Activated T-cell treated with anti-CD3 and anti-CD28 coated beads, Interleukin-2, amount 50 U/mL, for 4 hours (primary cell): ENCODE results near the gene PRAME. TPM values are rescaled to one million over a fixed set of nuclear protein-coding genes. Genes with fewer than 3 reads are reported as not detected.
A peak's percentile ranks its signal among the peaks of the same experiment; 100 is the strongest.
"Not testable (repeated sequence)": the region's sequence is repeated elsewhere in the genome, so short reads cannot be mapped to it uniquely, and the experiment has no call there.

Experiments
- ATAC-seq, 2 donors: fragments of 200-7000 bp; cut with Tn5 transposase; one replicate each; pipeline ENCODE4 v1.10.0; 2021
- DNase-seq: peaks from one replicate; pipeline ENCODE4 v3.0.0-alpha.2; 2020
- H3K27me3 Mint-ChIP-seq: one replicate; pipeline ENCODE4 v1.8.0; 2021; ENCODE audit warnings: low read depth, mixed read lengths
- H3K36me3 Mint-ChIP-seq: one replicate; pipeline ENCODE4 v1.8.0; 2022; ENCODE audit warnings: mixed read lengths; ENCODE audit not compliant: insufficient read depth
- H3K4me1 Mint-ChIP-seq: one replicate; pipeline ENCODE4 v1.8.0; 2021; ENCODE audit warnings: low read depth, mixed read lengths
- H3K4me3 Mint-ChIP-seq: one replicate; pipeline ENCODE4 v1.8.0; 2021; ENCODE audit warnings: mild to moderate bottlenecking, moderate library complexity, mixed read lengths
- H3K9me3 Mint-ChIP-seq: one replicate; pipeline ENCODE4 v1.8.0; 2021; ENCODE audit warnings: mixed read lengths
- total RNA-seq, 3 donors: library from RNA; stranded (reverse); gene quantifications; one replicate each; pipeline ENCODE4 v1.2.1, GENCODE V29; 2021

The PRAME gene
- total RNA-seq, 3 donors from 2014 or later = 0.95 to 1.3 (median 1.2) TPM

DNA sequence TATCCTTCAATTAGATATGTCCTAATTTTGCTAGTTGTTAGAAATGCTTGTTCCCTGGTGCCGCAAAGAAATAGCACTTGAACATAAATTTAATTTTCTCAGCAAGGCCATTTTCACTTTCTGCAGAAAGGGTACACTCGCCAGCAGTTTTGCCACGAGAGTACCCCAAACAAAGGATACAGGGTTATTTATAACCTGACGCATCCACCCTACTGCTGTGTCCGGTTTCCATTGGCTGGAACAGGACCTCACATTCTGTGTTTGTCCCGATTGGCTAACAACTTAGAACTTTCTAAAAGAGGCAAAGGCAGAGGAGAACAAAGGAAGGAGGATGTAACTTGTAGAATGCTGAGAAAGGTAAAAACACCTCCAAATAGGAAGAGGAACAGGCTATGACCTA is 49.2 kb downstream of the PRAME start:
- H3K9me3 Mint-ChIP-seq, H3K27me3 Mint-ChIP-seq, H3K36me3 Mint-ChIP-seq, DNase-seq, H3K4me1 Mint-ChIP-seq, ATAC-seq, H3K4me3 Mint-ChIP-seq: not testable (repeated sequence)

DNA sequence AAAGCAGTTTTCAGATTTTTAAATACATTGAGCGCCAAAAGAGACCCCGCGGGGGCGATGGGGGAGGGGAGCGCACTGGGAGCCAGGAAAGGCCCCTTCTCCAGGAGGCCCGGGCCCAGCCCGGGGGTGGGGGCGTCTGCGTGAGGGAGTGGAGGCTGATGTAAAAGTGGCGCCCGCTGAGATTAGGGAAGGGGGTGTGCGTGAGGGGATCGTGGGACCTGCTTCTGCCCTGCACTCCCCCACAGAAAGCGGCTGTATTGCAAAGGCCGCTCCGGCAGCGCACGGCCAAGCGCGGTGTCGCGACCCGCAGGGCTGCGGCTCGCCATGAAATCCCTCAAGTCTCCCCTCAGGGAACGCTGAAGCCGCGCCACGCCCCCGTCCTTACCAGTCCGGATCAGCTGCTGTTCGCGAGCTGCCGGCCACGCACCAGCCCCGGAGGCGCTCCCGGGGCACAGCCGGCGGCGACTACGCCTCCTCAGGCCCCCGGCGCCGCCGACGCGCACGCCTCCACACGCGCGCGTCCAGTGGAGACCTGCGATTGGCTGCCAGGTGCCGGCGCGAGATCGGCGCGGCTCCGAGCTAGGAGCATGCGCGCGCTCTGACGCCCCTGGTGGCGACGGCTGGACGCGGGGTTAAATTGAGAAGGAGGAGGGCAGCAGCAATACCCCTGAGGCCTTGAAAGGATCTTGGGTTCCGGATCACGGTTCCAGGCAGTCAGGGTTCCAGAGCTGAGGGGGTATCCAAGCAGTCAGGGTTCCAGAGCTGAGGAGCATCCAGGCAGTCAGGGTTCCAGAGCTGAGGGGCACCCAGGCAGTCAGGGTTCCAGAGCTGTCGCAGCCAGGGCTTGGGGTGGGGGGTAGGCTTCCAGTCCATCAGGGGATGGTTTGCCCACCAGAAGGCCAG is 50.5 kb downstream of the PRAME start, which contains the start of gene ZNF280B:
ZNF280B (minus strand) TSS at position 469 of the 903 bp plus-strand sequence. CDS start 19,344 bp downstream, outside the sequence.
- Mint-ChIP-seq H3K4me3 (peak within 1 kb of the TSS; percentile 81), H3K9me3 (no peaks in the 10 kb centered on the region), H3K36me3 (peaks cover 16% of the 10 kb centered on the region), H3K4me1 (peaks cover 8% of the 10 kb centered on the region), H3K27me3 (peaks cover 5% of the 10 kb centered on the region)
- peak; percentile 97 to 98 for ATAC-seq
- DNase-seq = peak; percentile 74

DNA sequence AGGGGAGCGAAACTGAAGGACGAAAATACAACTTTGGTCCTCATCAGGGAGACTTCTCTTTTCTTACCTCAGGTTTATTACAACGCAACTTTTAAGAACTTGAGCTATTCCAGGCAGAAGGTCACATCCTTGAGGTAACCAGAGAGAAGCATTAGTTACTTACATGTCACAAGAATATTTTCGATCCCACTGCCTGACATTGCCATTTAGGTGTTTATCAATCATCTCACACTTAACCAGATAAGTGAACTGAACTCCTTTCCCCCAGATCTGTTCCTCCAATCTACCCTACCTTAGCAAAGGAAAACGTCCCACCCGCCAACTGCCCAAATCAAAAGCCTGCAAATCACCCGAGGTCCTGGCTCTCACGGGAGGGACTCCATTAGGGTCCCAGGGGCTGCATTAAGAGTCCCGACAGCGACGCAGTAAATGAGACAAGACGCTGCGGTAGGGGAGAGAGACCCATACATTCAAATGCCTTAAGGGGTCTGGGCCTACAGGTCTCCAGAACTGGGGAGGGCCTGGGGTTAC is 51.3 kb downstream of the PRAME start:
- peaks cover 5% of the 10 kb centered on the region for H3K27me3 Mint-ChIP-seq
- H3K4me1 Mint-ChIP-seq = peaks cover 8% of the 10 kb centered on the region
- ATAC-seq (peak; percentile 4 to 10), DNase-seq (no peak)
- H3K9me3 Mint-ChIP-seq = no peaks in the 10 kb centered on the region
- H3K36me3 Mint-ChIP-seq = peaks cover 18% of the 10 kb centered on the region
- peak overlapping the region; percentile 81 for H3K4me3 Mint-ChIP-seq

GRCh38 chr22:22506736-22507135 is 52.3 kb downstream of the PRAME start:
- H3K4me3 Mint-ChIP-seq = peak overlapping the region; percentile 25
- no peaks in the 10 kb centered on the region for H3K9me3 Mint-ChIP-seq
- peaks cover 8% of the 10 kb centered on the region for H3K4me1 Mint-ChIP-seq
- DNase-seq (no peak), ATAC-seq (no peak)
- peaks cover 20% of the 10 kb centered on the region for H3K36me3 Mint-ChIP-seq
- no peaks in the 10 kb centered on the region for H3K27me3 Mint-ChIP-seq

GRCh38 chr22:22498267-22498666 is 60.8 kb downstream of the PRAME start:
- peaks cover 2% of the 10 kb centered on the region for H3K4me1 Mint-ChIP-seq
- no peaks in the 10 kb centered on the region for H3K27me3 Mint-ChIP-seq
- ATAC-seq (no peak), DNase-seq (no peak)
- H3K9me3 Mint-ChIP-seq = no peaks in the 10 kb centered on the region
- peaks cover 18% of the 10 kb centered on the region for H3K36me3 Mint-ChIP-seq
- H3K4me3 Mint-ChIP-seq = no peak overlapping the region

Other genes starting within 250 kb of the PRAME start
- 1 to 10 TPM; 2.4 to 3.7 (median 2.6) TPM for gene ZNF280B, start 50.5 kb downstream of the PRAME start, total RNA-seq
- not detected for gene ZNF280A, start 39.0 kb downstream of the PRAME start, total RNA-seq
- not detected for gene GGTLC2, start 85.3 kb upstream of the PRAME start, total RNA-seq